IMR-90 (cell line): ENCODE measurements around the gene MOSPD3. TPM values are rescaled to one million over a fixed set of nuclear protein-coding genes. Genes with fewer than 3 reads are reported as not detected.
A peak's percentile ranks its signal among the peaks of the same experiment; 100 is the strongest.

Experiments used
- ATAC-seq: fragments of 200-7000 bp; cut with Tn5 transposase; 2 replicates; pipeline ENCODE4 v1.9.1; 2020; ENCODE audit warnings: low read depth, mild to moderate bottlenecking, moderate library complexity
- BruUV-seq: library from RNA; stranded (reverse); fragments of 400-500 nt; replicated peaks from 2 replicates; lab custom pipeline; 2021; lab: Mats Ljungman, UMichigan
- CTCF ChIA-PET: fragments of 300-600 bp; formaldehyde crosslinking; extraction: SDS; loops from one replicate; lab custom pipeline; 2021; ENCODE audit warnings: antibody characterized with exemption; lab: Yijun Ruan, JAX
- POLR2A ChIA-PET: fragments of 300-600 bp; sonication (Branson Sonifier 250); formaldehyde crosslinking; loops from one replicate; lab custom pipeline; 2022; ENCODE audit warnings: antibody characterized with exemption; ENCODE audit not compliant: unreplicated experiment; lab: Charles Lee
- DNase-seq: peaks from one replicate; pipeline ENCODE4 v3.0.0; 2013
- H2AFZ ChIP-seq: replicated peaks from 2 replicates; pipeline ENCODE3; 2013; ENCODE audit warnings: low read length, mild to moderate bottlenecking; ENCODE audit not compliant: poor library complexity
- H2AK5ac ChIP-seq: 2 replicates; pipeline ENCODE4 v1.6.1; 2013; ENCODE audit warnings: low read depth, low read length, inconsistent platforms
- H2AK9ac ChIP-seq: replicated peaks from 2 replicates; pipeline ENCODE3; 2013; ENCODE audit warnings: mild to moderate bottlenecking, low read depth, low read length, moderate library complexity; ENCODE audit not compliant: poor library complexity
- H2BK120ac ChIP-seq: 2 replicates; pipeline ENCODE4 v1.6.1; 2013; ENCODE audit warnings: low read depth, low read length, inconsistent platforms
- H2BK15ac ChIP-seq: 3 replicates; pipeline ENCODE4 v1.6.1; 2013; ENCODE audit warnings: low read depth, low read length, inconsistent platforms
- H2BK20ac ChIP-seq: 2 replicates; pipeline ENCODE4 v1.6.1; 2013; ENCODE audit warnings: low read depth, mild to moderate bottlenecking, inconsistent platforms, low read length, moderate library complexity
- H2BK5ac ChIP-seq: 2 replicates; pipeline ENCODE4 v1.6.1; 2013; ENCODE audit warnings: mild to moderate bottlenecking, low read depth, low read length, inconsistent platforms; ENCODE audit not compliant: poor library complexity, severe bottlenecking
- H3K14ac ChIP-seq: replicated peaks from 2 replicates; pipeline ENCODE4 v1.6.1; 2013; ENCODE audit warnings: low read depth, low read length, inconsistent platforms
- H3K18ac ChIP-seq: 2 replicates; pipeline ENCODE4 v1.6.1; 2013; ENCODE audit warnings: low read depth, low read length, control low read depth
- H3K23ac ChIP-seq: 2 replicates; pipeline ENCODE4 v1.6.1; 2013; ENCODE audit warnings: low read depth, low read length, inconsistent platforms
- H3K27ac ChIP-seq: 2 replicates; pipeline ENCODE4 v1.5.1; 2013; ENCODE audit warnings: mild to moderate bottlenecking, control low read depth, low read length; ENCODE audit not compliant: insufficient read depth
- H3K27me3 ChIP-seq: 2 replicates; pipeline ENCODE4 v1.6.1; 2013; ENCODE audit warnings: low read length; ENCODE audit not compliant: control insufficient read depth, insufficient read depth
- H3K36me3 ChIP-seq: 2 replicates; pipeline ENCODE4 v1.6.1; 2013; ENCODE audit warnings: low read length, mixed read lengths; ENCODE audit not compliant: control insufficient read depth, insufficient read depth
- H3K4ac ChIP-seq: 2 replicates; pipeline ENCODE4 v1.6.1; 2013; ENCODE audit warnings: low read depth, low read length, inconsistent platforms
- H3K4me1 ChIP-seq: 2 replicates; pipeline ENCODE4 v1.6.1; 2013; ENCODE audit warnings: low read length, mixed read lengths; ENCODE audit not compliant: control insufficient read depth, insufficient read depth
- H3K4me2 ChIP-seq: 2 replicates; pipeline ENCODE4 v1.6.1; 2013; ENCODE audit warnings: low read depth, mild to moderate bottlenecking, control low read depth, low read length, moderate library complexity
- H3K4me3 ChIP-seq: 2 replicates; pipeline ENCODE4 v1.5.1; 2013; ENCODE audit warnings: low read depth, mild to moderate bottlenecking, control low read depth, low read length, moderate library complexity; ENCODE audit not compliant: insufficient read depth
- H3K56ac ChIP-seq: 2 replicates; pipeline ENCODE4 v1.6.1; 2013; ENCODE audit warnings: low read length, inconsistent platforms; ENCODE audit not compliant: insufficient read depth; ENCODE audit errors: extremely low read depth
- H3K79me1 ChIP-seq, 2 experiments: 2 replicates each; pipeline ENCODE4 v1.6.1; 2013; ENCODE audit warnings: low read length in 2 of 2, inconsistent platforms in 1 of 2, low read depth in 1 of 2
- H3K9ac ChIP-seq: 2 replicates; pipeline ENCODE4 v1.6.1; 2013; ENCODE audit warnings: low read depth, low read length, control low read depth
- H3K9me1 ChIP-seq: 2 replicates; pipeline ENCODE4 v1.6.1; 2013; ENCODE audit warnings: low read length, inconsistent platforms; ENCODE audit not compliant: insufficient read depth
- H3K9me3 ChIP-seq: 2 replicates; pipeline ENCODE4 v1.6.1; 2013; ENCODE audit warnings: low read length; ENCODE audit not compliant: control insufficient read depth, insufficient read depth
- H4K20me1 ChIP-seq: 2 replicates; pipeline ENCODE4 v1.6.1; 2013; ENCODE audit warnings: low read length, inconsistent platforms; ENCODE audit not compliant: insufficient read depth
- H4K5ac ChIP-seq: 2 replicates; pipeline ENCODE4 v1.6.1; 2013; ENCODE audit warnings: mild to moderate bottlenecking, low read depth, low read length, control low read depth
- H4K8ac ChIP-seq, 2 experiments: 2 replicates each; pipeline ENCODE4 v1.6.1; 2013; ENCODE audit warnings: low read depth in 2 of 2, low read length in 2 of 2, control low read depth in 1 of 2, inconsistent platforms in 1 of 2
- H4K91ac ChIP-seq: 2 replicates; pipeline ENCODE4 v1.6.1; 2013; ENCODE audit warnings: low read depth, low read length, inconsistent platforms; ENCODE audit not compliant: insufficient read depth
- CEBPB ChIP-seq: IDR thresholded peaks from 2 replicates; pipeline ENCODE4 v1.6.1; 2012; ENCODE audit warnings: low read depth, low read length, improper control_type of control experiment
- CHD1 ChIP-seq: IDR thresholded peaks from 2 replicates; pipeline ENCODE4 v1.6.1; 2012; ENCODE audit warnings: low read depth, low read length, improper control_type of control experiment
- CTCF ChIP-seq: conservative IDR thresholded peaks from 2 replicates; pipeline ENCODE4 v1.5.1; 2012; ENCODE audit warnings: mild to moderate bottlenecking, low read depth, low read length, improper control_type of control experiment
- ELK1 ChIP-seq: fragments of 150-350 bp; IDR thresholded peaks from 2 replicates; pipeline ENCODE4 v1.6.1; 2016; ENCODE audit warnings: low read depth, mild to moderate bottlenecking, low read length, moderate library complexity, borderline replicate concordance
- FOS ChIP-seq: fragments of 150-350 bp; IDR thresholded peaks from 2 replicates; pipeline ENCODE4 v1.6.1; 2016; ENCODE audit warnings: low read depth, low read length
- MAFK ChIP-seq: IDR thresholded peaks from 2 replicates; pipeline ENCODE4 v1.6.1; 2012; ENCODE audit warnings: low read depth, low read length, improper control_type of control experiment
- MAZ ChIP-seq: IDR thresholded peaks from 2 replicates; pipeline ENCODE4 v1.6.1; 2012; ENCODE audit warnings: low read depth, mild to moderate bottlenecking, low read length, improper control_type of control experiment, moderate library complexity, borderline replicate concordance
- MXI1 ChIP-seq: IDR thresholded peaks from 2 replicates; pipeline ENCODE4 v1.6.1; 2012; ENCODE audit warnings: low read depth, mild to moderate bottlenecking, low read length, moderate library complexity, borderline replicate concordance
- POLR2A ChIP-seq: IDR thresholded peaks from 2 replicates; pipeline ENCODE4 v1.6.1; 2012; ENCODE audit warnings: mild to moderate bottlenecking, low read depth, low read length
- RCOR1 ChIP-seq: IDR thresholded peaks from 2 replicates; pipeline ENCODE4 v1.6.1; 2012; ENCODE audit warnings: mild to moderate bottlenecking, low read length, improper control_type of control experiment; ENCODE audit not compliant: insufficient replicate concordance
- RFX5 ChIP-seq: IDR thresholded peaks from 2 replicates; pipeline ENCODE4 v1.8.0; 2012; ENCODE audit warnings: low read depth, mild to moderate bottlenecking, low read length, moderate library complexity
- USF2 ChIP-seq: fragments of 150-350 bp; IDR thresholded peaks from 2 replicates; pipeline ENCODE4 v1.6.1; 2017; ENCODE audit warnings: mild to moderate bottlenecking, antibody characterized with exemption, low read length, low read depth
- WGBS, 2 experiments: methylation state at CpG; one replicate each; pipeline versions ENCODE4 v1.1.5 to v1.1.7; 2013; ENCODE audit warnings: missing lambda C conversion rate in 2 of 2; ENCODE audit not compliant: insufficient read length in 1 of 2; ENCODE audit errors: extremely low coverage in 2 of 2; 5-methylcytosine and 5-hydroxymethylcytosine counted together
- dilution Hi-C: fragments of 300-500 bp; cut with HindIII; formaldehyde crosslinking; loops from one replicate; pipeline ENCODE4 v1.14.3; 2018; ENCODE audit warnings: low sequenced_read_pairs; ENCODE audit not compliant: unreplicated experiment
- in situ Hi-C: fragments of 300-500 bp; cut with MboI; formaldehyde crosslinking; loops from 3 replicates; pipeline ENCODE4 v1.14.3; 2019; ENCODE audit warnings: low sequenced_read_pairs, inconsistent platforms, mixed read lengths
- intact Hi-C: fragments of 100-400 bp; cut with micrococcal nuclease; formaldehyde crosslinking; loops from 2 replicates; pipeline ENCODE4 v1.10.0; 2022
- polyA plus RNA-seq, 3 experiments: library from polyadenylated mRNA; depleted of rRNA; stranded (reverse); fragments of >200 nt; gene quantifications; 2 replicates each; pipeline ENCODE4 v1.2.3, GENCODE V29; 2012; ENCODE audit warnings: low replicate concordance in 1 of 3
- total RNA-seq: library from RNA; depleted of rRNA; stranded (reverse); fragments of >200 nt; gene quantifications from 2 replicates; pipeline ENCODE4 v1.2.3, GENCODE V29; 2012

MOSPD3 gene
- total and polyA plus RNA-seq, 2 of the 4 experiments (the other 2 are of a cell fraction): 2.3 to 30.0 TPM

GRCh38 chr7:100577507-100577906, 34.8 kb upstream of the MOSPD3 start:
- no peak overlapping the region for H2BK5ac ChIP-seq
- H3K36me3 ChIP-seq: peaks cover 76% of the 10 kb centered on the region
- 92% methylated on average over 3 of the region's 14 CpGs; no CpG with 5 or more reads in 1 of the 2 experiments for WGBS, 2 experiments
- H2AK9ac ChIP-seq: peak overlapping the region; percentile 24
- H4K20me1 ChIP-seq: peaks cover 13% of the 10 kb centered on the region; the same call in 1 of the 2 replicates
- dilution Hi-C loops: no loop called here
- ATAC-seq: no peak
- DNase-seq: no peak
- no peak overlapping the region for H3K9ac ChIP-seq
- no peak overlapping the region for H2AFZ ChIP-seq
- H3K4me3 ChIP-seq: no peak overlapping the region
- no peak overlapping the region for H4K8ac ChIP-seq
- no peak overlapping the region for H4K91ac ChIP-seq
- peaks cover 11 to 39% of the 10 kb centered on the region in 2 experiments for H3K79me1 ChIP-seq
- H2AK5ac ChIP-seq: no peak overlapping the region
- no peaks in the 10 kb centered on the region for H3K27me3 ChIP-seq
- intact Hi-C loops: no loop called here
- H2BK15ac ChIP-seq: no peak overlapping the region
- no peaks in the 10 kb centered on the region for H3K9me3 ChIP-seq
- H3K4ac ChIP-seq: no peak overlapping the region
- no peak overlapping the region for H3K23ac ChIP-seq
- no peak overlapping the region for H3K4me2 ChIP-seq
- no peak overlapping the region for H3K14ac ChIP-seq
- no peak overlapping the region for H2BK120ac ChIP-seq
- no peak overlapping the region for H2BK20ac ChIP-seq
- no peak for TF ChIP-seq MAFK
- TF ChIP-seq CHD1: no peak
- no peak for TF ChIP-seq ELK1
- no peak for TF ChIP-seq CTCF
- TF ChIP-seq USF2: no peak
- TF ChIP-seq FOS: no peak
- TF ChIP-seq MAZ: no peak
- TF ChIP-seq RFX5: no peak
- no peak for TF ChIP-seq MXI1
- TF ChIP-seq CEBPB: no peak
- no peak for TF ChIP-seq POLR2A
- no peak for TF ChIP-seq RCOR1
- no peak overlapping the region for H3K18ac ChIP-seq
- CTCF ChIA-PET: no interaction called here
- H4K5ac ChIP-seq: no peak overlapping the region
- in situ Hi-C loops: loop anchor here (25.0 kb wide), 1 partner anchor 285 kb away; the partner anchor contains the start of genes SLC12A9 and TRIP6
- no peak overlapping the region for H3K56ac ChIP-seq
- BruUV-seq: no TSS peak
- H3K27ac ChIP-seq: no peak overlapping the region
- POLR2A ChIA-PET: no interaction called here
- no peaks in the 10 kb centered on the region; the same call in 1 of the 2 replicates for H3K4me1 ChIP-seq
- peaks cover 5% of the 10 kb centered on the region for H3K9me1 ChIP-seq
